ENCODE data around the gene EDN2.

GRCh38 chr1:41462680-41463004, 21.8 kb downstream of the EDN2 start:
- TF ChIP-seq OSR1 (CRISPR knock-in tag; IDR thresholded peaks at IDR 0.05) (no peak), POU6F1 (CRISPR knock-in tag; IDR thresholded peaks at IDR 0.05; ENCODE audit: borderline replicate concordance, low read depth) (no peak)

Data from SK-N-SH treated with all-trans-retinoic acid at 6 μM for 48 hours (cell line).